Measurements from ENCODE around the gene FRMPD4. TPM values are rescaled to one million over a fixed set of nuclear protein-coding genes. Genes with fewer than 3 reads are reported as not detected.

FRMPD4 gene
- total and polyA plus RNA-seq, 2 of the 13 experiments (the other 11 are each of a cell fraction or from before 2014, with no cell fraction given), result not detected

GRCh38 chrX:12236156-12236555, 97.9 kb downstream of the FRMPD4 start:
- intact Hi-C loops (cut with micrococcal nuclease; ENCODE audit: unreplicated experiment) (no loop called here), in situ Hi-C loops (cut with HindIII; ENCODE audit: extremely low pct_ligation_motif_present, low pct_unique_long_range_greater_than_20kb) (no loop called here)
- no peaks in the 10 kb centered on the region for H3K9me3 ChIP-seq (ENCODE audit: low read length)
- H4K20me1 ChIP-seq (ENCODE audit: insufficient read depth, low read length), result no peaks in the 10 kb centered on the region
- H3K4me2 ChIP-seq (ENCODE audit: low read depth, low read length), result no peak overlapping the region
- no peak overlapping the region for H3K9ac ChIP-seq (ENCODE audit: insufficient read depth, low read depth, low read length)
- FAIRE-seq, result no peak
- ChIA-PET POLR2A (no interaction called here), CTCF (ENCODE audit: low intra/inter-chr PET ratio, low total read pairs) (no interaction called here)
- H3K4me3 ChIP-seq (replicated peaks in 1 of 3; ENCODE audit: insufficient read depth in 1 of 3, low read depth in 2 of 3, low read length in 3 of 3), result no peak overlapping the region
- WGBS (ENCODE audit: low lambda C conversion rate), result 0% methylated on average over 2 of the region's 2 CpGs
- no peaks in the 10 kb centered on the region for H3K79me2 ChIP-seq (ENCODE audit: insufficient read depth, low read length)
- no peaks in the 10 kb centered on the region for H3K36me3 ChIP-seq (replicated peaks in 1 of 2; ENCODE audit: control insufficient read depth in 1 of 2, insufficient read depth in 2 of 2, low read length in 2 of 2)
- DNase-seq (ENCODE audit: low spot score), result no peak
- no peaks in the 10 kb centered on the region for H3K27me3 ChIP-seq (ENCODE audit: control insufficient read depth in 1 of 2, insufficient read depth in 2 of 2, low read length in 2 of 2)
- ATAC-seq, result no peak
- no peak overlapping the region for H3K27ac ChIP-seq (ENCODE audit: extremely low read length, insufficient read depth, low read length)
- no TSS peak for BruUV-seq (replicated peaks)
- no peak overlapping the region for H2AFZ ChIP-seq (ENCODE audit: low read length)
- H3K4me1 ChIP-seq (ENCODE audit: insufficient read depth, low read length), result no peaks in the 10 kb centered on the region
- TF ChIP-seq, protein P1, sequence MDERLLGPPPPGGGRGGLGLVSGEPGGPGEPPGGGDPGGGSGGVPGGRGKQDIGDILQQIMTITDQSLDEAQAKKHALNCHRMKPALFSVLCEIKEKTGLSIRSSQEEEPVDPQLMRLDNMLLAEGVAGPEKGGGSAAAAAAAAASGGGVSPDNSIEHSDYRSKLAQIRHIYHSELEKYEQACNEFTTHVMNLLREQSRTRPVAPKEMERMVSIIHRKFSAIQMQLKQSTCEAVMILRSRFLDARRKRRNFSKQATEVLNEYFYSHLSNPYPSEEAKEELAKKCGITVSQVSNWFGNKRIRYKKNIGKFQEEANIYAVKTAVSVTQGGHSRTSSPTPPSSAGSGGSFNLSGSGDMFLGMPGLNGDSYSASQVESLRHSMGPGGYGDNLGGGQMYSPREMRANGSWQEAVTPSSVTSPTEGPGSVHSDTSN (CRISPR knock-in tag; IDR thresholded peaks at IDR 0.05), result no peak
- TF ChIP-seq KMT2A (CRISPR knock-in tag; IDR thresholded peaks at IDR 0.05) (no peak), KLF16 (CRISPR knock-in tag; IDR thresholded peaks at IDR 0.05) (no peak), ZNF234 (CRISPR knock-in tag; conservative IDR thresholded peaks at IDR 0.05) (no peak), RXRA (CRISPR knock-in tag; IDR thresholded peaks at IDR 0.05) (no peak), ZNF713 (CRISPR knock-in tag; IDR thresholded peaks at IDR 0.05) (no peak), ELF1 (CRISPR knock-in tag; IDR thresholded peaks at IDR 0.05) (no peak), ZBTB43 (CRISPR knock-in tag; conservative IDR thresholded peaks at IDR 0.05) (no peak), ZNF432 (CRISPR knock-in tag; IDR thresholded peaks at IDR 0.05; ENCODE audit: borderline replicate concordance) (no peak), ZNF446 (CRISPR knock-in tag; IDR thresholded peaks at IDR 0.05) (no peak), ZNF430 (CRISPR knock-in tag; IDR thresholded peaks at IDR 0.05) (no peak), DPF2 (CRISPR knock-in tag; IDR thresholded peaks at IDR 0.05; ENCODE audit: borderline replicate concordance, low read depth) (no peak), TRIM22 (IDR thresholded peaks at IDR 0.05) (no peak), BRD4 (CRISPR knock-in tag; IDR thresholded peaks at IDR 0.05) (no peak)
- TF ChIP-seq, protein P2, sequence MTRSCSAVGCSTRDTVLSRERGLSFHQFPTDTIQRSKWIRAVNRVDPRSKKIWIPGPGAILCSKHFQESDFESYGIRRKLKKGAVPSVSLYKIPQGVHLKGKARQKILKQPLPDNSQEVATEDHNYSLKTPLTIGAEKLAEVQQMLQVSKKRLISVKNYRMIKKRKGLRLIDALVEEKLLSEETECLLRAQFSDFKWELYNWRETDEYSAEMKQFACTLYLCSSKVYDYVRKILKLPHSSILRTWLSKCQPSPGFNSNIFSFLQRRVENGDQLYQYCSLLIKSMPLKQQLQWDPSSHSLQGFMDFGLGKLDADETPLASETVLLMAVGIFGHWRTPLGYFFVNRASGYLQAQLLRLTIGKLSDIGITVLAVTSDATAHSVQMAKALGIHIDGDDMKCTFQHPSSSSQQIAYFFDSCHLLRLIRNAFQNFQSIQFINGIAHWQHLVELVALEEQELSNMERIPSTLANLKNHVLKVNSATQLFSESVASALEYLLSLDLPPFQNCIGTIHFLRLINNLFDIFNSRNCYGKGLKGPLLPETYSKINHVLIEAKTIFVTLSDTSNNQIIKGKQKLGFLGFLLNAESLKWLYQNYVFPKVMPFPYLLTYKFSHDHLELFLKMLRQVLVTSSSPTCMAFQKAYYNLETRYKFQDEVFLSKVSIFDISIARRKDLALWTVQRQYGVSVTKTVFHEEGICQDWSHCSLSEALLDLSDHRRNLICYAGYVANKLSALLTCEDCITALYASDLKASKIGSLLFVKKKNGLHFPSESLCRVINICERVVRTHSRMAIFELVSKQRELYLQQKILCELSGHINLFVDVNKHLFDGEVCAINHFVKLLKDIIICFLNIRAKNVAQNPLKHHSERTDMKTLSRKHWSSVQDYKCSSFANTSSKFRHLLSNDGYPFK (CRISPR knock-in tag; IDR thresholded peaks at IDR 0.05; ENCODE audit: borderline replicate concordance), result no peak
- TF ChIP-seq, protein P3, sequence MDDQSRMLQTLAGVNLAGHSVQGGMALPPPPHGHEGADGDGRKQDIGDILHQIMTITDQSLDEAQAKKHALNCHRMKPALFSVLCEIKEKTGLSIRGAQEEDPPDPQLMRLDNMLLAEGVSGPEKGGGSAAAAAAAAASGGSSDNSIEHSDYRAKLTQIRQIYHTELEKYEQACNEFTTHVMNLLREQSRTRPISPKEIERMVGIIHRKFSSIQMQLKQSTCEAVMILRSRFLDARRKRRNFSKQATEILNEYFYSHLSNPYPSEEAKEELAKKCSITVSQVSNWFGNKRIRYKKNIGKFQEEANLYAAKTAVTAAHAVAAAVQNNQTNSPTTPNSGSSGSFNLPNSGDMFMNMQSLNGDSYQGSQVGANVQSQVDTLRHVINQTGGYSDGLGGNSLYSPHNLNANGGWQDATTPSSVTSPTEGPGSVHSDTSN (CRISPR knock-in tag; IDR thresholded peaks at IDR 0.05; ENCODE audit: borderline replicate concordance), result no peak
- TF ChIP-seq, protein P4, sequence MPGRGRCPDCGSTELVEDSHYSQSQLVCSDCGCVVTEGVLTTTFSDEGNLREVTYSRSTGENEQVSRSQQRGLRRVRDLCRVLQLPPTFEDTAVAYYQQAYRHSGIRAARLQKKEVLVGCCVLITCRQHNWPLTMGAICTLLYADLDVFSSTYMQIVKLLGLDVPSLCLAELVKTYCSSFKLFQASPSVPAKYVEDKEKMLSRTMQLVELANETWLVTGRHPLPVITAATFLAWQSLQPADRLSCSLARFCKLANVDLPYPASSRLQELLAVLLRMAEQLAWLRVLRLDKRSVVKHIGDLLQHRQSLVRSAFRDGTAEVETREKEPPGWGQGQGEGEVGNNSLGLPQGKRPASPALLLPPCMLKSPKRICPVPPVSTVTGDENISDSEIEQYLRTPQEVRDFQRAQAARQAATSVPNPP (CRISPR knock-in tag; IDR thresholded peaks at IDR 0.05), result no peak

Data from HepG2 (cell line).